OCI-LY1 (cell line): ENCODE data around the gene G2E3.
"Not testable (repeated sequence)": the region's sequence is repeated elsewhere in the genome, so short reads cannot be mapped to it uniquely, and the experiment has no call there.

ENCODE experiments used
- H2AFZ ChIP-seq: fragments of 200-600 bp; sonication (generic), shearing (Covaris generic); 2 replicates; pipeline ENCODE4 v1.6.0; 2014; ENCODE audit warnings: antibody characterized with exemption, mild to moderate bottlenecking, low read length
- H3F3A ChIP-seq: fragments of 200-600 bp; sonication (generic), shearing (Covaris generic); 2 replicates; pipeline ENCODE4 v1.6.0; 2014; ENCODE audit warnings: mild to moderate bottlenecking, antibody characterized with exemption, low read length, moderate library complexity; ENCODE audit not compliant: insufficient read depth
- H3K27ac ChIP-seq: fragments of 200-600 bp; sonication (generic); 2 replicates; pipeline ENCODE4 v1.5.1; 2014; ENCODE audit warnings: low read length, mixed run types, mild to moderate bottlenecking, low read depth; ENCODE audit not compliant: poor library complexity, severe bottlenecking
- H3K27me3 ChIP-seq: fragments of 200-600 bp; sonication (generic); 2 replicates; pipeline ENCODE4 v1.6.0; 2014; ENCODE audit warnings: antibody characterized with exemption, mild to moderate bottlenecking, low read length, moderate library complexity; ENCODE audit not compliant: insufficient read depth
- H3K36me3 ChIP-seq: fragments of 200-600 bp; sonication (generic); 2 replicates; pipeline ENCODE4 v1.6.1; 2014; ENCODE audit warnings: mild to moderate bottlenecking, antibody characterized with exemption, low read length, moderate library complexity, mixed read lengths; ENCODE audit not compliant: insufficient read depth
- H3K4me1 ChIP-seq: fragments of 200-600 bp; sonication (generic); 2 replicates; pipeline ENCODE4 v1.5.1; 2014; ENCODE audit warnings: mild to moderate bottlenecking, low read length, moderate library complexity; ENCODE audit not compliant: insufficient read depth, severe bottlenecking
- H3K4me2 ChIP-seq: fragments of 200-600 bp; sonication (generic), shearing (Covaris generic); 2 replicates; pipeline ENCODE4 v1.6.1; 2014; ENCODE audit warnings: low read length
- H3K4me3 ChIP-seq: fragments of 200-600 bp; sonication (generic); 2 replicates; pipeline ENCODE4 v1.5.1; 2014; ENCODE audit warnings: low read length, low read depth, mild to moderate bottlenecking, mixed read lengths; ENCODE audit not compliant: poor library complexity, severe bottlenecking
- H3K79me2 ChIP-seq: fragments of 200-600 bp; shearing (Covaris generic); 2 replicates; pipeline ENCODE4 v1.6.1; 2016; ENCODE audit warnings: mixed run types, low read length, mixed read lengths; ENCODE audit not compliant: insufficient read depth
- H3K9ac ChIP-seq: fragments of 200-600 bp; sonication (generic), shearing (Covaris generic); 2 replicates; pipeline ENCODE4 v1.6.1; 2014; ENCODE audit warnings: mild to moderate bottlenecking, low read length, mixed read lengths
- H3K9me2 ChIP-seq: fragments of 200-600 bp; sonication (generic), shearing (Covaris generic); 2 replicates; pipeline ENCODE4 v1.6.1; 2014; ENCODE audit warnings: low read depth, mild to moderate bottlenecking, low read length, mixed read lengths
- H3K9me3 ChIP-seq: fragments of 200-600 bp; shearing (Covaris generic); 2 replicates; pipeline ENCODE4 v1.6.1; 2014; ENCODE audit warnings: low read length, mixed read lengths
- H4K20me1 ChIP-seq: fragments of 200-600 bp; sonication (generic), shearing (Covaris generic); 2 replicates; pipeline ENCODE4 v1.6.0; 2016; ENCODE audit warnings: mild to moderate bottlenecking, low read length; ENCODE audit not compliant: insufficient read depth
- EZH2 ChIP-seq: fragments of 200-600 bp; sonication (generic), shearing (Covaris generic); IDR thresholded peaks from 2 replicates; pipeline ENCODE4 v1.8.0; 2017; ENCODE audit warnings: borderline replicate concordance, mixed run types, mild to moderate bottlenecking, antibody characterized with exemption, low read length, moderate library complexity, mixed read lengths
- TF ChIP-seq, protein P1 (sequence below): fragments of 200-600 bp; sonication (generic), shearing (Covaris generic); IDR thresholded peaks from 2 replicates; pipeline ENCODE4 v1.5.1; 2017; ENCODE audit warnings: mild to moderate bottlenecking, antibody characterized with exemption, low read length, moderate library complexity, mixed read lengths

G2E3 gene

DNA sequence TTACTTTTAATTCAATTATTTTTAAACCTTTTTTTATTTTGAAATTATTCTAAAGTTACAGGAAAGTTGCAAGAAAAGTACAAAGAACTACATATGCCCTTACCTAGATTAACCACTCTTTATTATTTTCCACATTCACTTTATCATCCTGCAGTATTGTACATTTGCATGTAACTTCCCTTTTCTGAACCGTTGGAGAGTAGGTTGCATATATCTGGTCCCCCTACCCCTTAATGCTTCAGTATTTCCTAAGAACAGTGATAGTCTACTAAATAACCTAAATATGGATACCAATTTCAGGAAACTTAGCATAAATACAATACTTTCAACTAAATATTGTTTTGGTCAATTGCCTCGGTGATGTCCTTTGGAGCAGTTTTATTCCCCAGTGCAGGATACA, 15.0 kb downstream of the G2E3 start:
- no peak overlapping the region for H3K4me3 ChIP-seq
- H3K9me2 ChIP-seq, result no peaks in the 10 kb centered on the region
- H4K20me1 ChIP-seq, result no peaks in the 10 kb centered on the region
- H3K4me2 ChIP-seq, result no peak overlapping the region
- H3K27ac ChIP-seq, result no peak overlapping the region
- H3K4me1 ChIP-seq, result peaks cover 34% of the 10 kb centered on the region
- no peaks in the 10 kb centered on the region for H3K27me3 ChIP-seq
- H3F3A ChIP-seq, result no peaks in the 10 kb centered on the region
- 0 out of 2 replicates have a peak, but pooled peaks cover 2% of the 10 kb centered on the region for H3K9me3 ChIP-seq
- H3K9ac ChIP-seq, result no peak overlapping the region
- no peak overlapping the region for H2AFZ ChIP-seq
- peaks cover 99% of the 10 kb centered on the region for H3K79me2 ChIP-seq
- TF ChIP-seq, protein P1, sequence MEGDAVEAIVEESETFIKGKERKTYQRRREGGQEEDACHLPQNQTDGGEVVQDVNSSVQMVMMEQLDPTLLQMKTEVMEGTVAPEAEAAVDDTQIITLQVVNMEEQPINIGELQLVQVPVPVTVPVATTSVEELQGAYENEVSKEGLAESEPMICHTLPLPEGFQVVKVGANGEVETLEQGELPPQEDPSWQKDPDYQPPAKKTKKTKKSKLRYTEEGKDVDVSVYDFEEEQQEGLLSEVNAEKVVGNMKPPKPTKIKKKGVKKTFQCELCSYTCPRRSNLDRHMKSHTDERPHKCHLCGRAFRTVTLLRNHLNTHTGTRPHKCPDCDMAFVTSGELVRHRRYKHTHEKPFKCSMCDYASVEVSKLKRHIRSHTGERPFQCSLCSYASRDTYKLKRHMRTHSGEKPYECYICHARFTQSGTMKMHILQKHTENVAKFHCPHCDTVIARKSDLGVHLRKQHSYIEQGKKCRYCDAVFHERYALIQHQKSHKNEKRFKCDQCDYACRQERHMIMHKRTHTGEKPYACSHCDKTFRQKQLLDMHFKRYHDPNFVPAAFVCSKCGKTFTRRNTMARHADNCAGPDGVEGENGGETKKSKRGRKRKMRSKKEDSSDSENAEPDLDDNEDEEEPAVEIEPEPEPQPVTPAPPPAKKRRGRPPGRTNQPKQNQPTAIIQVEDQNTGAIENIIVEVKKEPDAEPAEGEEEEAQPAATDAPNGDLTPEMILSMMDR, result no peak
- TF ChIP-seq EZH2, result no peak
- H3K36me3 ChIP-seq, result peaks cover 26% of the 10 kb centered on the region

DNA sequence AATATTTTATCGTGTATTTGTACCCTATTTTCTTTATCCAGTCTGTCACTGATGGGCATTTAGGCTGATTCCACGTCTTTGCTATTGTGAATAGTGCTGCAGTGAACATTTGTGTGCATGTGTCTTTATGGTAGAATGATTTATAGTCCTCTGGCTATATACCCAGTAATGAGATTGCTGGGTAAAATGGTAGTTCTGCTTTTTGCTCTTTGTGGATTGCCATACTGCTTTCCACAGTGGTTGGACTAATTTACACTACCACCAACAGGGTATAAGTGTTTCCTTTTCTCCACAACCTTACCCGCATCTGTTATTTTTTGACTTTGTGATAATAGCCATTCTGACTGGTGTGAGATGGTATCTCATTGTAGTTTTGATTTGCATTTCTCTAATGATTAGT, 15.8 kb downstream of the G2E3 start:
- H3F3A ChIP-seq, H3K9ac ChIP-seq, H3K4me2 ChIP-seq, H3K9me3 ChIP-seq, H4K20me1 ChIP-seq, H2AFZ ChIP-seq, H3K27me3 ChIP-seq, H3K27ac ChIP-seq, H3K9me2 ChIP-seq, H3K4me3 ChIP-seq: not testable (repeated sequence)
- H3K79me2 ChIP-seq, result peaks cover 99% of the 10 kb centered on the region
- H3K4me1 ChIP-seq, result peaks cover 26% of the 10 kb centered on the region
- H3K36me3 ChIP-seq, result peaks cover 26% of the 10 kb centered on the region

DNA sequence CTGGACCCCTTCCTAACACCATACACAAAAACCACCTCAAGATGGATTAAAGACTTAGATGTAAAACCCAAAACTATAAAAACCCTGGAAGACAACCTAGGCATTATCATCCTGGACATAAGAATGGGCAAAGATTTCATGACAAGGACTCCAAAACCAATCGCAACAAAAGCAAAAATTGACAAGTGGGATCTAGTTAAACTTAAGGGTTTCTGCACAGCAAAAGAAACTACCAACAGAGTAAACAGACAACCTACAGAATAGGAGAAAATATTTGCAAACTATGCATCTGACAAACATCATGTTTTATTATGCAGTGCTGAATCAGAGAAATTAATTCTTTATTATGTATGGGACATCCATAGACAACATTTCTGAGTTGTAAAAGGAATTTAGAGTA, 17.4 kb downstream of the G2E3 start:
- H3K9me2 ChIP-seq, H3K27ac ChIP-seq, H4K20me1 ChIP-seq, H3F3A ChIP-seq, H2AFZ ChIP-seq, H3K9me3 ChIP-seq, H3K4me2 ChIP-seq, H3K9ac ChIP-seq, H3K4me3 ChIP-seq, H3K27me3 ChIP-seq: not testable (repeated sequence)
- peaks cover 98% of the 10 kb centered on the region for H3K79me2 ChIP-seq
- peaks cover 38% of the 10 kb centered on the region for H3K36me3 ChIP-seq
- peaks cover 14% of the 10 kb centered on the region for H3K4me1 ChIP-seq

DNA sequence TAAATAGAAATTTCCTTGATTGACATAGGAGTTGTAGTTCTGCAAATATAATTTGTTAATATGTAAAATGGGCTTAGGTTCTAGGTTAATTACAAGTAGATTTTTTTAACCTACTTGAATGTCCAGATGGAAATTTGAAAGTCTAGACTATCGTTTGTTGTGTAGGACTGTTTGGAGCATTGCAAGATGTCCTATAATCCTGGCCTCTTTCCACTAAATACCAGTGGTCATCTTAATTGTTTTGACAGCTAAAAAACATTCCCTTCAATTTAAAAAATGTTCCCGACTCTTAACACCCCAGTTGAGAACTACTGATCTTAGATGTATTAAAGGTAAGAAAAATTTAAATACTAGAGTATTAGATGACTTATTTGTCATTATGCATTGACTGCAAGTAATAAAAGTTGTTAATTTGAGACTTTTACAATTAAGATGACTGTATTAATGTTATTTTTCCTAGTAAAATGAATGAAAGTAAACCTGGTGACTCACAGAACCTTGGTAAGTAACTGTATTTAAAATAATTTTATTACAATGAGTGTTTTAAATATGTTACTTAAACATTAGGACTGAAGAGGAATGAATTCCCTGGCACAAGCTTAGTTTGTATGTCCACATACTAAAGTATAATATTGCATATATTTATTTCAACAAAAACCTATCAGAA, 21.8 kb downstream of the G2E3 start:
- Histone ChIP-seq H3K9me2 (no peaks in the 10 kb centered on the region), H3F3A (no peaks in the 10 kb centered on the region), H4K20me1 (no peaks in the 10 kb centered on the region), H3K9ac (no peak overlapping the region), H3K4me3 (no peak overlapping the region), H3K4me1 (no peaks in the 10 kb centered on the region), H3K36me3 (peaks cover 54% of the 10 kb centered on the region), H3K27me3 (no peaks in the 10 kb centered on the region), H2AFZ (no peak overlapping the region), H3K79me2 (peaks cover 93% of the 10 kb centered on the region), H3K9me3 (peaks cover 14% of the 10 kb centered on the region), H3K27ac (no peak overlapping the region), H3K4me2 (no peak overlapping the region)
- no peak for TF ChIP-seq EZH2
- TF ChIP-seq, protein P1, result no peak
